ENCODE results near the gene EFHD2.

- TF ChIP-seq POLR2A (IDR thresholded peaks at IDR 0.05) (no peak), POLR2AphosphoS5 (IDR thresholded peaks at IDR 0.05) (no peak)
These were observed 35.0 kb downstream of the EFHD2 start for GRCh38 chr1:15444468-15445389.

Data from prostate gland (tissue), 1 donor.